IMR-90 (cell line): ENCODE measurements around the gene KCNQ2. TPM values are rescaled to one million over a fixed set of nuclear protein-coding genes. Genes with fewer than 3 reads are reported as not detected.

Experiments used
- ATAC-seq: fragments of 200-7000 bp; cut with Tn5 transposase; 2 replicates; pipeline ENCODE4 v1.9.1; 2020; ENCODE audit warnings: low read depth, mild to moderate bottlenecking, moderate library complexity
- BruUV-seq: library from RNA; stranded (reverse); fragments of 400-500 nt; replicated peaks from 2 replicates; lab custom pipeline; 2021; lab: Mats Ljungman, UMichigan
- CTCF ChIA-PET: fragments of 300-600 bp; formaldehyde crosslinking; extraction: SDS; loops from one replicate; lab custom pipeline; 2021; ENCODE audit warnings: antibody characterized with exemption; lab: Yijun Ruan, JAX
- POLR2A ChIA-PET: fragments of 300-600 bp; sonication (Branson Sonifier 250); formaldehyde crosslinking; loops from one replicate; lab custom pipeline; 2022; ENCODE audit warnings: antibody characterized with exemption; ENCODE audit not compliant: unreplicated experiment; lab: Charles Lee
- DNase-seq: peaks from one replicate; pipeline ENCODE4 v3.0.0; 2013
- H2AFZ ChIP-seq: replicated peaks from 2 replicates; pipeline ENCODE3; 2013; ENCODE audit warnings: low read length, mild to moderate bottlenecking; ENCODE audit not compliant: poor library complexity
- H2AK5ac ChIP-seq: 2 replicates; pipeline ENCODE4 v1.6.1; 2013; ENCODE audit warnings: low read depth, low read length, inconsistent platforms
- H2AK9ac ChIP-seq: replicated peaks from 2 replicates; pipeline ENCODE3; 2013; ENCODE audit warnings: mild to moderate bottlenecking, low read depth, low read length, moderate library complexity; ENCODE audit not compliant: poor library complexity
- H2BK120ac ChIP-seq: 2 replicates; pipeline ENCODE4 v1.6.1; 2013; ENCODE audit warnings: low read depth, low read length, inconsistent platforms
- H2BK15ac ChIP-seq: 3 replicates; pipeline ENCODE4 v1.6.1; 2013; ENCODE audit warnings: low read depth, low read length, inconsistent platforms
- H2BK20ac ChIP-seq: 2 replicates; pipeline ENCODE4 v1.6.1; 2013; ENCODE audit warnings: low read depth, mild to moderate bottlenecking, inconsistent platforms, low read length, moderate library complexity
- H2BK5ac ChIP-seq: 2 replicates; pipeline ENCODE4 v1.6.1; 2013; ENCODE audit warnings: mild to moderate bottlenecking, low read depth, low read length, inconsistent platforms; ENCODE audit not compliant: poor library complexity, severe bottlenecking
- H3K14ac ChIP-seq: replicated peaks from 2 replicates; pipeline ENCODE4 v1.6.1; 2013; ENCODE audit warnings: low read depth, low read length, inconsistent platforms
- H3K18ac ChIP-seq: 2 replicates; pipeline ENCODE4 v1.6.1; 2013; ENCODE audit warnings: low read depth, low read length, control low read depth
- H3K23ac ChIP-seq: 2 replicates; pipeline ENCODE4 v1.6.1; 2013; ENCODE audit warnings: low read depth, low read length, inconsistent platforms
- H3K27ac ChIP-seq: 2 replicates; pipeline ENCODE4 v1.5.1; 2013; ENCODE audit warnings: mild to moderate bottlenecking, control low read depth, low read length; ENCODE audit not compliant: insufficient read depth
- H3K27me3 ChIP-seq: 2 replicates; pipeline ENCODE4 v1.6.1; 2013; ENCODE audit warnings: low read length; ENCODE audit not compliant: control insufficient read depth, insufficient read depth
- H3K36me3 ChIP-seq: 2 replicates; pipeline ENCODE4 v1.6.1; 2013; ENCODE audit warnings: low read length, mixed read lengths; ENCODE audit not compliant: control insufficient read depth, insufficient read depth
- H3K4ac ChIP-seq: 2 replicates; pipeline ENCODE4 v1.6.1; 2013; ENCODE audit warnings: low read depth, low read length, inconsistent platforms
- H3K4me1 ChIP-seq: 2 replicates; pipeline ENCODE4 v1.6.1; 2013; ENCODE audit warnings: low read length, mixed read lengths; ENCODE audit not compliant: control insufficient read depth, insufficient read depth
- H3K4me2 ChIP-seq: 2 replicates; pipeline ENCODE4 v1.6.1; 2013; ENCODE audit warnings: low read depth, mild to moderate bottlenecking, control low read depth, low read length, moderate library complexity
- H3K4me3 ChIP-seq: 2 replicates; pipeline ENCODE4 v1.5.1; 2013; ENCODE audit warnings: low read depth, mild to moderate bottlenecking, control low read depth, low read length, moderate library complexity; ENCODE audit not compliant: insufficient read depth
- H3K56ac ChIP-seq: 2 replicates; pipeline ENCODE4 v1.6.1; 2013; ENCODE audit warnings: low read length, inconsistent platforms; ENCODE audit not compliant: insufficient read depth; ENCODE audit errors: extremely low read depth
- H3K79me1 ChIP-seq, 2 experiments: 2 replicates each; pipeline ENCODE4 v1.6.1; 2013; ENCODE audit warnings: low read length in 2 of 2, inconsistent platforms in 1 of 2, low read depth in 1 of 2
- H3K9ac ChIP-seq: 2 replicates; pipeline ENCODE4 v1.6.1; 2013; ENCODE audit warnings: low read depth, low read length, control low read depth
- H3K9me1 ChIP-seq: 2 replicates; pipeline ENCODE4 v1.6.1; 2013; ENCODE audit warnings: low read length, inconsistent platforms; ENCODE audit not compliant: insufficient read depth
- H3K9me3 ChIP-seq: 2 replicates; pipeline ENCODE4 v1.6.1; 2013; ENCODE audit warnings: low read length; ENCODE audit not compliant: control insufficient read depth, insufficient read depth
- H4K20me1 ChIP-seq: 2 replicates; pipeline ENCODE4 v1.6.1; 2013; ENCODE audit warnings: low read length, inconsistent platforms; ENCODE audit not compliant: insufficient read depth
- H4K5ac ChIP-seq: 2 replicates; pipeline ENCODE4 v1.6.1; 2013; ENCODE audit warnings: mild to moderate bottlenecking, low read depth, low read length, control low read depth
- H4K8ac ChIP-seq, 2 experiments: 2 replicates each; pipeline ENCODE4 v1.6.1; 2013; ENCODE audit warnings: low read depth in 2 of 2, low read length in 2 of 2, control low read depth in 1 of 2, inconsistent platforms in 1 of 2
- H4K91ac ChIP-seq: 2 replicates; pipeline ENCODE4 v1.6.1; 2013; ENCODE audit warnings: low read depth, low read length, inconsistent platforms; ENCODE audit not compliant: insufficient read depth
- BHLHE40 ChIP-seq: fragments of 150-350 bp; IDR thresholded peaks from 2 replicates; pipeline ENCODE4 v1.6.1; 2016; ENCODE audit warnings: mild to moderate bottlenecking, low read depth, low read length
- FOS ChIP-seq: fragments of 150-350 bp; IDR thresholded peaks from 2 replicates; pipeline ENCODE4 v1.6.1; 2016; ENCODE audit warnings: low read depth, low read length
- USF2 ChIP-seq: fragments of 150-350 bp; IDR thresholded peaks from 2 replicates; pipeline ENCODE4 v1.6.1; 2017; ENCODE audit warnings: mild to moderate bottlenecking, antibody characterized with exemption, low read length, low read depth
- WGBS, 2 experiments: methylation state at CpG; one replicate each; pipeline versions ENCODE4 v1.1.5 to v1.1.7; 2013; ENCODE audit warnings: missing lambda C conversion rate in 2 of 2; ENCODE audit not compliant: insufficient read length in 1 of 2; ENCODE audit errors: extremely low coverage in 2 of 2; 5-methylcytosine and 5-hydroxymethylcytosine counted together
- dilution Hi-C: fragments of 300-500 bp; cut with HindIII; formaldehyde crosslinking; loops from one replicate; pipeline ENCODE4 v1.14.3; 2018; ENCODE audit warnings: low sequenced_read_pairs; ENCODE audit not compliant: unreplicated experiment
- in situ Hi-C: fragments of 300-500 bp; cut with MboI; formaldehyde crosslinking; loops from 3 replicates; pipeline ENCODE4 v1.14.3; 2019; ENCODE audit warnings: low sequenced_read_pairs, inconsistent platforms, mixed read lengths
- intact Hi-C: fragments of 100-400 bp; cut with micrococcal nuclease; formaldehyde crosslinking; loops from 2 replicates; pipeline ENCODE4 v1.10.0; 2022
- polyA plus RNA-seq, 3 experiments: library from polyadenylated mRNA; depleted of rRNA; stranded (reverse); fragments of >200 nt; gene quantifications; 2 replicates each; pipeline ENCODE4 v1.2.3, GENCODE V29; 2012; ENCODE audit warnings: low replicate concordance in 1 of 3
- total RNA-seq: library from RNA; depleted of rRNA; stranded (reverse); fragments of >200 nt; gene quantifications from 2 replicates; pipeline ENCODE4 v1.2.3, GENCODE V29; 2012

KCNQ2 gene
- total and polyA plus RNA-seq, 2 of the 4 experiments (the other 2 are of a cell fraction) = 0.02 TPM; not detected in 1

- intact Hi-C loops (no loop called here), in situ Hi-C loops (no loop called here), dilution Hi-C loops (no loop called here)
- POLR2A ChIA-PET = no interaction called here
- Histone ChIP-seq H2AFZ (no peak overlapping the region), H3K9ac (no peak overlapping the region), H3K18ac (no peak overlapping the region), H4K91ac (no peak overlapping the region), H2BK5ac (no peak overlapping the region), H3K56ac (no peak overlapping the region), H2BK120ac (no peak overlapping the region), H3K9me1 (no peaks in the 10 kb centered on the region), H3K27me3 (peaks cover 51% of the 10 kb centered on the region), H2AK5ac (no peak overlapping the region), H3K4me1 (no peaks in the 10 kb centered on the region), H2AK9ac (no peak overlapping the region), H3K9me3 (no peaks in the 10 kb centered on the region), H3K79me1 (no peaks in the 10 kb centered on the region), H4K20me1 (no peaks in the 10 kb centered on the region), H3K4me2 (no peak overlapping the region), H3K27ac (no peak overlapping the region), H2BK20ac (no peak overlapping the region), H3K4me3 (no peak overlapping the region), H3K36me3 (no peaks in the 10 kb centered on the region), H3K23ac (no peak overlapping the region), H3K4ac (no peak overlapping the region), H4K8ac (no peak overlapping the region), H3K14ac (no peak overlapping the region), H4K5ac (no peak overlapping the region), H2BK15ac (no peak overlapping the region)
- TF ChIP-seq BHLHE40 = no peak
- no peak for TF ChIP-seq USF2
- TF ChIP-seq FOS = no peak
- ATAC-seq = no peak
- BruUV-seq = no TSS peak
- WGBS, 2 experiments = 46% methylated on average over 14 of the region's 32 CpGs; no CpG with 5 or more reads in 1 of the 2 experiments
- CTCF ChIA-PET = no interaction called here
- DNase-seq = no peak
Observed at GRCh38 chr20:63415647-63416391, 56.6 kb downstream of the KCNQ2 start.
